Heart right ventricle (tissue), 16 donors: ENCODE data around the gene POMT1. TPM values are rescaled to one million over a fixed set of nuclear protein-coding genes. Genes with fewer than 3 reads are reported as not detected.
A peak's percentile ranks its signal among the peaks of the same experiment; 100 is the strongest.

Experiments
- ATAC-seq, 8 donors: fragments of 200-7000 bp; cut with Tn5 transposase; one replicate each; pipeline ENCODE4 v1.9.1; 2020; ENCODE audit warnings: mild to moderate bottlenecking in 8 of 8, moderate library complexity in 8 of 8, moderate number of reproducible peaks in 1 of 8
- DNase-seq, 2 donors: peaks; one replicate each; pipeline ENCODE4 v3.0.0-alpha.2; 2020
- H3K27ac ChIP-seq, 10 donors: fragments of 200-600 bp; sonication (generic) in 2 of 10; one replicate each; pipeline versions ENCODE4 v1.5.0 to v1.8.0; 2020 to 2022; ENCODE audit warnings: mild to moderate bottlenecking in 3 of 10
- H3K27me3 ChIP-seq, 7 donors: fragments of 200-600 bp; one replicate each; pipeline ENCODE4 v1.8.0; 2021 to 2022; ENCODE audit warnings: mild to moderate bottlenecking in 2 of 7
- H3K36me3 ChIP-seq, 9 donors: fragments of 200-600 bp; sonication (generic) in 1 of 9; one replicate each; pipeline versions ENCODE4 v1.5.0 to v1.8.0; 2020 to 2022; ENCODE audit warnings: mild to moderate bottlenecking in 2 of 9
- H3K4me1 ChIP-seq, 9 donors: fragments of 200-600 bp; sonication (generic) in 1 of 9; one replicate each; pipeline versions ENCODE4 v1.5.0 to v1.8.0; 2020 to 2022; ENCODE audit warnings: mild to moderate bottlenecking in 4 of 9
- H3K4me3 ChIP-seq, 10 donors: fragments of 200-600 bp; sonication (generic) in 2 of 10; one replicate each; pipeline versions ENCODE4 v1.5.0 to v1.8.0; 2020 to 2022; ENCODE audit warnings: mild to moderate bottlenecking in 7 of 10, moderate library complexity in 2 of 10
- H3K9me3 ChIP-seq, 11 donors: fragments of 200-600 bp in 10 of 11; sonication (generic) in 2 of 11; one replicate each; pipeline versions ENCODE4 v1.5.0 to v1.8.0; 2013 to 2022; ENCODE audit warnings: mild to moderate bottlenecking in 2 of 11, control low read depth in 1 of 11, moderate library complexity in 1 of 11
- CTCF ChIP-seq, 9 donors: fragments of 200-600 bp; sonication (generic) in 2 of 9; IDR thresholded peaks; one replicate each; pipeline versions ENCODE4 v1.5.0 to v1.8.0; 2021 to 2022; ENCODE audit warnings: antibody characterized with exemption in 9 of 9, mild to moderate bottlenecking in 5 of 9, moderate library complexity in 1 of 9
- WGBS, 2 donors: extraction: QIAGEN DNeasy Blood & Tissue Kit; methylation state at CpG; one replicate each; pipeline ENCODE4 v1.1.7; 2013; ENCODE audit warnings: inconsistent platforms in 1 of 2; 5-methylcytosine and 5-hydroxymethylcytosine counted together
- intact Hi-C, 10 donors: fragments of 100-400 bp; cut with DNase I; formaldehyde crosslinking; loops; one replicate each; pipeline versions ENCODE4 v1.11.1 to v1.14.2; 2022
- polyA plus RNA-seq, 2 donors: library from polyadenylated mRNA; stranded (reverse); fragments of 200-250 nt; gene quantifications; one replicate each; pipeline ENCODE4 v1.2.3, GENCODE V29; 2013
- total RNA-seq, 10 donors: library from RNA; stranded (reverse); fragmentation: NEBNext Ultra II Directional in 3 of 10; extraction: Animal tissue kit (Norgen Biotek cat#: 25700) in 3 of 10; gene quantifications; one replicate each; pipeline versions ENCODE4 v1.2.1 to v1.2.4, GENCODE V29; 2021 to 2023
- donor health status: Arrhythmogenic right ventricular cardiomyopathy.
- donor health status: ischemic (EF 13 %, LVEDD 7.1; RV severe dilation, severe dysfunction).
- donor health status: healthy with polysubstance abuse.
- donor health status: DM: no; HTN: yes; CAD: no.
- donor health status: DM: no; HTN: no; CAD: no.
- donor health status: ischemic (EF 25% LVEDD 6.9; RV normal size, moderate dysfunction).
- donor health status: ischemic (EF 25% LVEDD 5.7; RV mildly dilated, moderate dysfunction).
- donor health status: healthy.
- donor health status: DM: yes; HTN: yes; CAD: no.
- donor health status: Ischemic cardiomyopathy.
- donor health status: ischemic (EF 35%, LVEDD 5.7; RV mildly dilated, moderate dysfunction).
- donor health status: nonischemic (EF 11% LVEDD 7.7; RV severe dilation, severe dysfunction).
- donor health status: DM: yes; HTN: yes; CAD: no.
- donor health status: PGD.
- donor health status: ischemic (EF 29% LVEDD 5.4; RV normal size, mild dysfunction).
- donor health status: nonischemic (EF 23%, LVEDD 6.1; RV moderate dilation, normal function).

Gene POMT1
- total and polyA plus RNA-seq, 12 donors, result 17.0 to 34.1 (median 21.2) TPM

DNA sequence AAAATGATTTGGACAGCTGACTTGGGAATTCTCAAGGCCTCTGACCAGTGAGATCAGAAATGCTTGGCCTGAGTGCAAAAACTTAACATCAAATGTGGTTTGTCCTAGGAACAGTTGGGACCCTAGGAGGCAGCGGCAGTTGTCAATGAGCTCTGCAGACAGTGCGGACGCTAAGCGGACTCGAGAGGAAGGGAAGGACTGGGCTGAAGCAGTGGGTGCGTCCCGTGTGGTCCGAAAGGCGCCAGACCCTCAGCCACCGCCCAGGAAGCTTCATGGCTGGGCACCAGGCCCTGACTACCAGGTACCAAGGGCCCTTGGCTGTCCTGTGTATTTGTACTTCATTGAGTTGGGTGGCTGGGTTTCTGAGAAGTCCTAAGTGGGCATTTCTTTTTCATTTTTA, 43.7 kb upstream of the POMT1 start:
- DNase-seq, result no peak
- no peak for ATAC-seq
- H3K4me3 ChIP-seq, result no peak overlapping the region
- H3K27ac ChIP-seq, result no peak overlapping the region
- no peaks in the 10 kb centered on the region for H3K27me3 ChIP-seq
- H3K9me3 ChIP-seq, result no peaks in the 10 kb centered on the region
- intact Hi-C loops, result no loop called here
- WGBS, 2 donors, result 89 to 93% methylated on average over 10 of the region's 10 CpGs
- peaks cover 0 to 100% (median 71%) of the 10 kb centered on the region in 9 donors for H3K36me3 ChIP-seq
- peaks cover 0 to 3% (median 0%) of the 10 kb centered on the region in 9 donors for H3K4me1 ChIP-seq
- TF ChIP-seq CTCF (IDR thresholded peaks at IDR 0.05), result no peak

DNA sequence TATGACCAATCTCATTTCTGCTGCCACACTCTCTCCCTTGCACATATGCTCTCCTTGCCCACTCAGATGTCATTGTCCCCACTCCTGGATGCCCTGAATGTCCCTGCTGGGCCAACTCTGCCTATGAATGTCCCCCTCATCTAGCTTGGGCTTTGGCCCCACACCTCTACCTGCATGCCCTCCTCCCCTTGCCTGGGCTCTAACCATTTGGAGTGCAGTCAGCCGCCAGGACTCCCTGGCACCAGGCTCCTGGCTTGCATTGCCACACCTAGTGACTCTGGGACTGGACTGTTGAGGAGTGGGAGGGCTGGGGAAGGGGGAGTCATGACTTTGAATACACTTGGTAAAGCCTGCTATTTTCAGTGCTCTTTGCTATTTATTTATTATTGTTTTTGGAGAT, 41.6 kb upstream of the POMT1 start:
- Histone ChIP-seq H3K9me3 (no peaks in the 10 kb centered on the region), H3K36me3 (peaks cover 0 to 100% (median 69%) of the 10 kb centered on the region in 9 donors), H3K27ac (no peak overlapping the region), H3K4me3 (no peak overlapping the region), H3K27me3 (no peaks in the 10 kb centered on the region), H3K4me1 (peaks cover 0 to 6% (median 0%) of the 10 kb centered on the region in 9 donors)
- TF ChIP-seq CTCF (IDR thresholded peaks at IDR 0.05), result no peak
- ATAC-seq (peak in 1 of 8 donors; percentile 13), DNase-seq (no peak)
- WGBS, 2 donors, result 76 to 97% methylated on average over 1 of the region's 1 CpG
- intact Hi-C loops, result no loop called here

DNA sequence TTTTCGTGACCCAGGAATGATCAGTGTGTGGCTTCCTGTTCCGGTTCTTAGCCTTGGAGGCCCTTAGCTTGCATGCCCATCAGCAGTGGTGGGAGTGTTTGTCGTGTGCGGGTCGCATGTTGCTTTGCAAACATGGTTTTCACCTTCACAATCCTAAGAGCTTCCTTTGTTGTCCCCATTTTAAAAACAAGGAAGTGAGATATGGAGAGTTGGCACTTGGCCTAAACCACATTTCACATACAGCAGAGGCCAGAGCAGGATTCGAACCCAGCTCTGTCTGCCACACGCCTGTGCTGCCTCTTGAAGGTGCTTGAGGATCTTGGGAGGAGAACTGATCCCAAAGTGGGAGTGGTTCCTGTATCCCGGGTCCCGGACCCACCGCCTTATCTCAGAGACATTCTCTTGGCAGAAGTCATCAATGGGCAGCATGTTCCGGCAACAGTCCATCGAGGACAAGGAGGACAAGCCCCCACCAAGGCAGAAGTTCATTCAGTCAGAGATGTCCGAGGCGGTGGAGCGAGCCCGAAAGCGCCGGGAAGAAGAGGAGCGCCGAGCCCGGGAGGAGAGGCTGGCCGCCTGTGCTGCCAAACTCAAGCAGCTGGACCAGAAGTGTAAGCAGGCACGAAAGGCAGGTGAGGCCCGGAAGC, 38.2 kb upstream of the POMT1 start:
- DNase-seq (no peak), ATAC-seq (peak in 1 of 8 donors; percentile 40)
- Histone ChIP-seq H3K4me1 (peaks cover 0 to 6% (median 0%) of the 10 kb centered on the region in 9 donors), H3K9me3 (no peaks in the 10 kb centered on the region), H3K36me3 (peaks cover 0 to 100% (median 64%) of the 10 kb centered on the region in 9 donors), H3K27me3 (no peaks in the 10 kb centered on the region), H3K4me3 (no peak overlapping the region), H3K27ac (no peak overlapping the region)
- no peak for TF ChIP-seq CTCF (IDR thresholded peaks at IDR 0.05)
- intact Hi-C loops, result no loop called here
- 75 to 76% methylated on average over 24 of the region's 24 CpGs for WGBS, 2 donors

DNA sequence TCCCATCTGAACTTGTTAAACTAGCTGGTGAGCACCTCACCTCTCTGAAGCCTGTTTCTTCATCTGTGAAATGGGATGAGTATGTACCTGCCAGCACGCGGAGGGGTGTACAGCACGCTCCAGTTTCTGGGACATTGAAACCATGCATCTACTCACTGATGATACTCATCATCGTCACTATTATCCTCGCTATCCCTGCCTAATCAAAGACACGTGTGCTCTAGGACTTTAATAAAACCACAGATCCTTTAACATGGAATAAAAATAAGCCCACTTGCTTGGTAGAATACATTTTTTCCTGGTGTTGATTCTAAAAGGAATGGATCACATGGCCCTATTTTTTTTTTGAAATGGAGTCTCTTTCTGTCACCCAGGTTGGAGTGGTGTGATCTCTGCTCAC, 37.3 kb upstream of the POMT1 start:
- Histone ChIP-seq H3K27ac (no peak overlapping the region), H3K36me3 (peaks cover 0 to 100% (median 65%) of the 10 kb centered on the region in 9 donors), H3K9me3 (no peaks in the 10 kb centered on the region), H3K4me1 (peaks cover 0 to 6% (median 0%) of the 10 kb centered on the region in 9 donors), H3K4me3 (no peak overlapping the region), H3K27me3 (no peaks in the 10 kb centered on the region)
- TF ChIP-seq CTCF (IDR thresholded peaks at IDR 0.05), result no peak
- intact Hi-C loops, result no loop called here
- WGBS, 2 donors, result 91 to 93% methylated on average over 6 of the region's 6 CpGs
- no peak for ATAC-seq
- DNase-seq, result no peak
